ENCODE data around the gene SCD5. TPM values are rescaled to one million over a fixed set of nuclear protein-coding genes. Genes with fewer than 3 reads are reported as not detected.
"Not testable (repeated sequence)": the region's sequence is repeated elsewhere in the genome, so short reads cannot be mapped to it uniquely, and the experiment has no call there.

Gene SCD5
- total RNA-seq, 2 donors from 2014 or later = 9.7 to 14.0 TPM

GRCh38 chr4:82823062-82823461 lies 24.5 kb upstream of the SCD5 start:
- no peak for TF ChIP-seq CTCF (IDR thresholded peaks at IDR 0.05)
- Histone ChIP-seq H3K9me3 (no peaks in the 10 kb centered on the region), H3K27me3 (no peaks in the 10 kb centered on the region), H3K27ac (no peak overlapping the region), H3K36me3 (peaks cover 100% of the 10 kb centered on the region), H3K4me1 (no peaks in the 10 kb centered on the region), H3K4me3 (no peak overlapping the region)
- no peak for DNase-seq (ENCODE audit: low spot score)

GRCh38 chr4:82820689-82821088 lies 22.1 kb upstream of the SCD5 start:
- Histone ChIP-seq H3K9me3 (no peaks in the 10 kb centered on the region), H3K4me1 (no peaks in the 10 kb centered on the region), H3K27ac (no peak overlapping the region), H3K4me3 (no peak overlapping the region), H3K27me3 (no peaks in the 10 kb centered on the region), H3K36me3 (peaks cover 92% of the 10 kb centered on the region)
- TF ChIP-seq CTCF (IDR thresholded peaks at IDR 0.05) = no peak
- DNase-seq (ENCODE audit: low spot score) = no peak

- Histone ChIP-seq H3K27me3 (no peaks in the 10 kb centered on the region), H3K9me3 (no peaks in the 10 kb centered on the region), H3K36me3 (peaks cover 75% of the 10 kb centered on the region), H3K27ac (no peak overlapping the region), H3K4me1 (no peaks in the 10 kb centered on the region), H3K4me3 (no peak overlapping the region)
- no peak for TF ChIP-seq CTCF (IDR thresholded peaks at IDR 0.05)
- DNase-seq (ENCODE audit: low spot score) = no peak
These were observed 20.4 kb upstream of the SCD5 start for GRCh38 chr4:82818664-82819662.

DNA sequence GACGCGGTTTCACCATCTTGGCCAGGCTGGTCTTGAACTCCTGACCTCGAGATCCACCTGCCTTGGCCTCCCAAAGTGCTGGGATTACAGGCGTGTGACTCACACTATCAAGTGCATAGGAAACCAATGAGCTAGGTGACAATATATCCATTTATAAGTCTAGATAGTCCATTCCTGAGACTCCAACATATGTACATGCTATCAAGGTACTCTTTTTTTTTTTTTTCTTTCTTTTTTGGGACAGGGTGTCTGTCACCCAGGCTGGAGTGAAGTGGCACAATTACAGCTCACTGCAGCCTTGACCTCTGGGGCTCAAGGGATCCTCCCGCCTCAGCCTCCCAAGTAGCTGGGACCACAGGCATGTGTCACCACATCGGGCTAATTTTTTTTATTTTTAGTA lies 18.3 kb upstream of the SCD5 start:
- H3K27ac ChIP-seq; DNase-seq (ENCODE audit: low spot score); H3K9me3 ChIP-seq; H3K4me1 ChIP-seq; H3K27me3 ChIP-seq; H3K4me3 ChIP-seq: not testable (repeated sequence)
- peaks cover 54% of the 10 kb centered on the region for H3K36me3 ChIP-seq

- no peak for TF ChIP-seq CTCF (IDR thresholded peaks at IDR 0.05)
- no peak for DNase-seq (ENCODE audit: low spot score)
- Histone ChIP-seq H3K27ac (no peak overlapping the region), H3K27me3 (no peaks in the 10 kb centered on the region), H3K36me3 (peaks cover 26% of the 10 kb centered on the region), H3K4me1 (peaks cover 0 to 7% of the 10 kb centered on the region in 2 donors), H3K9me3 (no peaks in the 10 kb centered on the region), H3K4me3 (no peak overlapping the region)
These were observed 15.4 kb upstream of the SCD5 start for GRCh38 chr4:82814034-82814433.

- DNase-seq (ENCODE audit: low spot score) = no peak
- no peaks in the 10 kb centered on the region for H3K27me3 ChIP-seq
- H3K4me3 ChIP-seq = no peak overlapping the region
- TF ChIP-seq CTCF (IDR thresholded peaks at IDR 0.05) = no peak
- H3K27ac ChIP-seq = no peak overlapping the region
- peaks cover 4% of the 10 kb centered on the region for H3K36me3 ChIP-seq
- peaks cover 0 to 7% of the 10 kb centered on the region in 2 donors for H3K4me1 ChIP-seq
- H3K9me3 ChIP-seq = no peaks in the 10 kb centered on the region
These were observed 13.3 kb upstream of the SCD5 start for GRCh38 chr4:82811838-82812341.

All from right atrium auricular region (tissue), 2 donors.